Mucosa of descending colon (tissue), 3 donors: ENCODE measurements around the gene LEFTY2. TPM values are rescaled to one million over a fixed set of nuclear protein-coding genes. Genes with fewer than 3 reads are reported as not detected.

Experiments used
- ATAC-seq: fragments of 200-7000 bp; cut with Tn5 transposase; one replicate; pipeline ENCODE4 v1.9.1; 2020; ENCODE audit warnings: mild to moderate bottlenecking, moderate library complexity
- DNase-seq, 3 donors: peaks; one replicate each; pipeline ENCODE4 v3.0.0-alpha.2; 2020
- H3K36me3 ChIP-seq: fragments of 200-600 bp; one replicate; pipeline ENCODE4 v1.8.0; 2021; ENCODE audit warnings: low read depth, mild to moderate bottlenecking
- H3K4me1 ChIP-seq: fragments of 200-600 bp; one replicate; pipeline ENCODE4 v1.8.0; 2021; ENCODE audit warnings: low read depth, mild to moderate bottlenecking
- H3K4me3 ChIP-seq: fragments of 200-600 bp; one replicate; pipeline ENCODE4 v1.8.0; 2021; ENCODE audit warnings: mild to moderate bottlenecking
- H3K9me3 ChIP-seq: fragments of 200-600 bp; one replicate; pipeline ENCODE4 v1.8.0; 2021; ENCODE audit warnings: mild to moderate bottlenecking
- intact Hi-C, 2 donors: fragments of 100-400 bp; cut with DNase I in 1 of 2; cut with micrococcal nuclease in 1 of 2; formaldehyde crosslinking; loops; one replicate each; pipeline versions ENCODE4 v1.11.0 to v1.11.1; 2022; cut with DNase I, micrococcal nuclease
- total RNA-seq, 3 donors: library from RNA; stranded (reverse); fragmentation: NEBNext Ultra II Directional in 2 of 3; extraction: Animal tissue kit (Norgen Biotek cat#: 25700) in 2 of 3; gene quantifications; one replicate each; pipeline versions ENCODE4 v1.2.1 to v1.2.4, GENCODE V29; 2021 to 2023
- TF ChIP-seq, protein P1 (sequence below): fragments of 200-600 bp; IDR thresholded peaks from one replicate; pipeline ENCODE4 v1.8.0; 2022; ENCODE audit warnings: antibody characterized with exemption, mild to moderate bottlenecking
- donor health status: DM: no; HTN: no; CAD: no; lungs with moderate emphysema.
- donor health status: DM: no; HTN: no; CAD: no.
- donor health status: DM: no; HTN: yes; CAD: no.

Gene LEFTY2
- total RNA-seq, 3 donors from 2014 or later = 0.32 to 0.77 (median 0.35) TPM

DNA sequence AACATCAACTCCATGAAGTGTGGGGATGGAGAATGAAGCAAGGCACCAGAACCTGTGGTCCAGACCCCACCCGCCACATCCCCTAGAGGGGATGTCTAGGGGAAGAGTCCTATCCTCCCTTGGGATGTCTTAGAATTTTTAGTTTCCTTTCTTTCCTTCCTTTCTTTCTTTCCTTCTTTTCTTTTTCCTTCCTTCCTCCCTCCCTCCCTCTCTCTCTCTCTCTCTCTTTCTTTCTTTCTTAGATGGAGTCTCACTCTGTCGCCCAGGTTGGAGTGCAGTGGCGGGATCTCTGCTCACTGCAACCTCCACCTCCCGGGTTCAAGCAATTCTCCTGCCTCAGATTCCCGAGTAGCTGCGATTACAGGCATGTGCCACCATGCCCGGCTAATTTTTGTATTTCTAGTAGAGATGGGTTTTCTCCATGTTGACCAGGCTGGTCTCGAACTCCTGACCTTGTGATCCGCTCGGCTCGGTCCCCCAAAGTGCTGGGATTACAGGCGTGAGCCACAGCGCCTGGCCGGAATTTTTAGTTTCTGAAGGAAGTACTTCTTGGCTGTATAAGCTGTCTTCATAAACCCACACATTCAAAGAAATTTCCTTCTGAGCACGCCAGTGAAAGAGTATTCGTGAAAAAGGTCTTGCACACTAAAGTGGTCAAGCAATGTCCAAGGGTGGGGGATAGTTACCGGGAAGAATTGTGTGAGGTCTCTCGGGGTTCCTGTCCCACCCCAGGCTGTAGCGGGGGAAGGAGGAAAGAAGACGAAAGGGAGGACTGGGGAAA, 20.8 kb upstream of the LEFTY2 start:
- intact Hi-C loops = no loop called here
- TF ChIP-seq, protein P1, sequence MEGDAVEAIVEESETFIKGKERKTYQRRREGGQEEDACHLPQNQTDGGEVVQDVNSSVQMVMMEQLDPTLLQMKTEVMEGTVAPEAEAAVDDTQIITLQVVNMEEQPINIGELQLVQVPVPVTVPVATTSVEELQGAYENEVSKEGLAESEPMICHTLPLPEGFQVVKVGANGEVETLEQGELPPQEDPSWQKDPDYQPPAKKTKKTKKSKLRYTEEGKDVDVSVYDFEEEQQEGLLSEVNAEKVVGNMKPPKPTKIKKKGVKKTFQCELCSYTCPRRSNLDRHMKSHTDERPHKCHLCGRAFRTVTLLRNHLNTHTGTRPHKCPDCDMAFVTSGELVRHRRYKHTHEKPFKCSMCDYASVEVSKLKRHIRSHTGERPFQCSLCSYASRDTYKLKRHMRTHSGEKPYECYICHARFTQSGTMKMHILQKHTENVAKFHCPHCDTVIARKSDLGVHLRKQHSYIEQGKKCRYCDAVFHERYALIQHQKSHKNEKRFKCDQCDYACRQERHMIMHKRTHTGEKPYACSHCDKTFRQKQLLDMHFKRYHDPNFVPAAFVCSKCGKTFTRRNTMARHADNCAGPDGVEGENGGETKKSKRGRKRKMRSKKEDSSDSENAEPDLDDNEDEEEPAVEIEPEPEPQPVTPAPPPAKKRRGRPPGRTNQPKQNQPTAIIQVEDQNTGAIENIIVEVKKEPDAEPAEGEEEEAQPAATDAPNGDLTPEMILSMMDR = no peak
- DNase-seq (no peak), ATAC-seq (no peak)
- no peaks in the 10 kb centered on the region for H3K4me1 ChIP-seq
- no peak overlapping the region for H3K4me3 ChIP-seq
- no peaks in the 10 kb centered on the region for H3K9me3 ChIP-seq
- no peaks in the 10 kb centered on the region for H3K36me3 ChIP-seq

DNA sequence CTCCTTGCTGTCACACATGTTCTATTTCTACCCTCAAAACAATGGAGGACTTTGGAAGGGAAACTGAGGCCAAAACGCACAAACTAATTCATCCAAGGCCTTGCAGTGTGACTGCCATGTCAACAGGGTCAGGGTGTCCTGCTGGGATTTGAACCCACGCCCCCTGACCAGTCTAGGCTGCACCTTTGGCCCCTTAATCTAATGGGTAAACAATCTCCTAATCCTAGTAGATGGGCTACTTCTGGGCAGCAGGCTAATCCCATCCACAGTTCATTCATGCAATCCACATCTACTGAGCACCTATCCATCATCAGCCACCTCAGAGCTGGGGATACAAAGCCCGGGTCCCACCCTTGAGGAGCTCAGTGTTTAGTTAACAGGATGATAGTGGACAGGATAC, 17.0 kb upstream of the LEFTY2 start:
- Histone ChIP-seq H3K4me1 (no peaks in the 10 kb centered on the region), H3K36me3 (no peaks in the 10 kb centered on the region), H3K9me3 (no peaks in the 10 kb centered on the region), H3K4me3 (no peak overlapping the region)
- TF ChIP-seq, protein P1 = no peak
- no peak for DNase-seq
- intact Hi-C loops = no loop called here
- no peak for ATAC-seq

DNA sequence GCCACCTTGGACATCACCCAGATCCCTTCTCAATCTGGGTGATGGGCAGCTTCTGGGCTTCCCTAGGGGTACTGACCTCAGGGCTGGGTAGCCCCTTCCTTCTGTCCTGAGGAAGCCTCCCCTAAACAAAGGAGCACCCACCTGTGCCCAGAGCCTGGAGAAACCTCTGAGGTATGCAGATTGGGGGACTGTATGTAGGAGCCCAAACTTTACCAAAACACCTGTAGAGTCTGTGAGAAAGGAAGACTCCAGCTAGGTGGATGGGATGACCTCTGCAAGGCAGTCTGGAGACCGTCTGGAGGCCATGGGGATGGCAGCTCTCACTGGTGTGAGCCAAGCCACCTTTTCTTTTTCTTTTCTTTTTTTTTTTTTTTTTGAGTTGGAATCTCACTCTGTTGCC, 13.7 kb upstream of the LEFTY2 start:
- no peak for ATAC-seq
- no peak for DNase-seq
- intact Hi-C loops = no loop called here

DNA sequence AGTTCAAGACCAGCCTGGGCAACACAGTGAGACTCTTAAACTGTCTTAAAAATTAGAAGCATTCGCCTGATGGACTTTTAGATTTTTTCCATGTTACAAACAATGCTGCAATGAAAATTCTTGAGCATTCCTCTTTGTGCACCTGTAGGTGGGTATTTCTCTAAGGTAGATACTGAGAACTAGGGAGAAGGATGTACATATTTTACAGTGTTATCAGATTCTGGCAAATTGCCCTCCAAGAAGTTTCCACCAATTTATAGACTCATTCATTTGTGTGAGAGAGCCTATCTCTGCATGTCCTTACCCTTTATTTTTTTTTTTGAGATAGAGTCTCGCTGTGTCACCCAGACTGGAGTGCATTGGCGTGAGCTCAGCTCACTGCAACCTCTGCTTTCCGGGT, 12.3 kb upstream of the LEFTY2 start:
- no peaks in the 10 kb centered on the region for H3K36me3 ChIP-seq
- TF ChIP-seq, protein P1 = no peak
- no peaks in the 10 kb centered on the region for H3K9me3 ChIP-seq
- no peaks in the 10 kb centered on the region for H3K4me1 ChIP-seq
- no peak overlapping the region for H3K4me3 ChIP-seq
- intact Hi-C loops = no loop called here
- ATAC-seq = no peak
- no peak for DNase-seq

More for the DNA sequence above, 13.7 kb upstream of the LEFTY2 start:
- TF ChIP-seq, protein P1 = no peak
- Histone ChIP-seq H3K4me3 (no peak overlapping the region), H3K36me3 (no peaks in the 10 kb centered on the region), H3K4me1 (no peaks in the 10 kb centered on the region), H3K9me3 (no peaks in the 10 kb centered on the region)

DNA sequence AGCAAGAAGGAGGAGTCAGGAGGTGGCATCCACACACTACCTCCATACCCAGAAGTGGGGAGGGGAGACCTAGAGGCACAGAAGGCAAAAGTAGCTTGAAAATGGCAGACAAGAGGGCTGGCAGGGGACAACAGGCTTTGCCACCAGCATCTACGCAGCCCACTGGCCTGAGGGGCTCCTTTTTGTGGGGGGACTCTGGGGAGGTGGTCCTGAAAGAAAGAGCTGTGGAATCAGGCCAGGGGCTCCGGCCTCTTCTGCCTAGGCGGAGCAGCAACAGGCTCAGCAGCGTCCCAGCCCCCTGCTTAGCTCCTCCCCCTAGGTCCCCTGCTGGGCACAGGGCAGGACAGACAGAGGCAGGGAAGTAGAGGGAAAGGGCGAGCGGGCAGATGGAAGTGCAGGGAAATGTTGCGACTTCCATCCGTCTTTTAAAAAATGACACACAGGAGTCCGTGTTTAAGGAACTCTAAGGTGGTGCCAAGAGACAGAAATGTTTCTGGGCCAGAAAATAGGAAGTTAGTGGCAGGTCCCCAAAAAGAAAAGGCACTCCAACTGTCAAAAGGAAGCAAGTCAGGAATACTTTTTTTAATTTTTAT, 10.0 kb upstream of the LEFTY2 start:
- DNase-seq (no peak), ATAC-seq (no peak)
- intact Hi-C loops = no loop called here

More for the DNA sequence above, 10.0 kb upstream of the LEFTY2 start:
- TF ChIP-seq, protein P1 = no peak
- H3K9me3 ChIP-seq = no peaks in the 10 kb centered on the region
- H3K4me1 ChIP-seq = no peaks in the 10 kb centered on the region
- no peaks in the 10 kb centered on the region for H3K36me3 ChIP-seq
- no peak overlapping the region for H3K4me3 ChIP-seq
